ENCODE data around the gene CCDC192.

- TF ChIP-seq ELF4 (IDR thresholded peaks at IDR 0.05): no peak
- no peak for TF ChIP-seq BHLHE40 (IDR thresholded peaks at IDR 0.05; ENCODE audit: borderline replicate concordance)
- TF ChIP-seq SP1 (IDR thresholded peaks at IDR 0.05): no peak
- no peak for TF ChIP-seq TARDBP (IDR thresholded peaks at IDR 0.05)
- no peak for TF ChIP-seq FOXK2 (IDR thresholded peaks at IDR 0.05)
- no peak for TF ChIP-seq HDGF (IDR thresholded peaks at IDR 0.05; ENCODE audit: borderline replicate concordance)
Observed at GRCh38 chr5:127958421-127959011, 255.3 kb downstream of the CCDC192 start.

Data from HEK293T (cell line).